ENCODE data around the gene MAGOHB. TPM values are rescaled to one million over a fixed set of nuclear protein-coding genes. Genes with fewer than 3 reads are reported as not detected.

The MAGOHB gene
- total and polyA plus RNA-seq, 10 of the 15 experiments (the other 5 are each of a cell fraction or from before 2014, with no cell fraction given): 30.6 to 217 (median 55.2) TPM

DNA sequence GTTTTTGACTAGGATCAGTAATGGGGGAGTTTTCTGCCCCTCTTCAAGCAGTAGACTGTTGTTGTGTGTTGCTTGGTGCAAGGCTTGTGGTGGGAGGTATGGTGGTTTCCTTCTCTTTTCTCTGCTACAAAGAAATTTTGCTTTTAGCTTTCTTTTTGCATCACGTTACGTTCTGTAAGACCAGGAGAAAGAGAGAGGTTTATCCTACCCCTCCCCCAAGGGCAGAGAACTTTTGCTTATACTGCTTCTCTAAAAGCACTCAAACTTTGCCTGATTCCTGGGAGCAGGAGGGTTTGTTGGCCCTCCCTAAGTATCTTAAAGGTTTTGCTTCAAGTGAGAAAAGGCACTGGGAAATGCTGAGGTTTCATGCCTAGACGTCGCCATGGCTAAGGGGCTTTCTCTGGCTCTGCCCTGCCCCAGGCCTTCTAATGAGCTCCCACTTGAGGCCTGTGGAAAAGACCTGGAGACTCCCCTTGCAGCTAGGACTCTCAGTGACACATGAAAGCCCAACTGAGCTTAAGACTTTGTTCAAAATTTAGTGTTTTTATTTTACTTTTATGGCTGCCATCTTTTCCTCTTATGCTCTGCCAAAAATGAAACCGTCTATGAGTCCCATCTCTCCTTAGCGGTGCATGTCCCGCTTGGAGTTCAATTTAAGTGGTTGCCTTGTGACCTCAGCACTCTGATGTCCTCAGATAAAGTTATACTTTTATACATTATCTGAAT lies 58.5 kb downstream of the MAGOHB start:
- Histone ChIP-seq H4K20me1 (ENCODE audit: control insufficient read depth, insufficient read depth) (no peaks in the 10 kb centered on the region), H3K36me3 (ENCODE audit: control insufficient read depth in 2 of 2, insufficient read depth in 2 of 2, low read length in 1 of 2) (no peaks in the 10 kb centered on the region), H3K9ac (ENCODE audit: control insufficient read depth, insufficient read depth, low read length) (no peak overlapping the region; the same call in 1 of the 2 replicates), H3K9me3 (replicated peaks; ENCODE audit: control insufficient read depth, insufficient read depth, low read length) (peaks cover 18% of the 10 kb centered on the region), H3K4me2 (ENCODE audit: control insufficient read depth, insufficient read depth) (no peak overlapping the region), H3K4me1 (ENCODE audit: control insufficient read depth, insufficient read depth, low read length) (peaks cover 7% of the 10 kb centered on the region), H3K27ac (ENCODE audit: control insufficient read depth, insufficient read depth) (peak overlapping the region; percentile 55), H3K79me2 (ENCODE audit: control insufficient read depth, insufficient read depth, low read length) (no peaks in the 10 kb centered on the region; the same call in 1 of the 2 replicates), H3K27me3 (replicated peaks in 1 of 2; ENCODE audit: control insufficient read depth in 2 of 2, insufficient read depth in 2 of 2, low read length in 1 of 2) (no peaks in the 10 kb centered on the region), H2AFZ (ENCODE audit: control insufficient read depth, low read depth, low read length) (no peak overlapping the region; the same call in none of the 2 replicates), H3K4me3 (no peak overlapping the region)
- in situ Hi-C loops (cut with MboI): no loop called here
- FAIRE-seq: no peak
- SMC1A ChIA-PET (ENCODE audit: uncharacterized antibody, unreplicated experiment): interaction anchor here (0.7 to 1.5 kb wide), 4 partner anchors 9 to 190 kb away, joined by 3 to 5 read pairs (median 3); no protein-coding TSS in a partner anchor
- DNase-seq (ENCODE audit: low read depth, low spot score): no peak
- TF ChIP-seq SMAD5 (IDR thresholded peaks at IDR 0.05; ENCODE audit: low read depth) (0 out of 2 replicates have a peak, but pooled peaks have one; percentile 18), SREBF1 (IDR thresholded peaks at IDR 0.05; ENCODE audit: low read length) (no peak), PML (IDR thresholded peaks at IDR 0.05; ENCODE audit: low read length) (peak; percentile 50; the same call in 1 of the 2 replicates), EGR1 (IDR thresholded peaks at IDR 0.05; ENCODE audit: borderline replicate concordance in 1 of 2, low read depth in 2 of 2, low read length in 2 of 2) (no peak), EED (IDR thresholded peaks at IDR 0.05; ENCODE audit: low read depth) (peak; percentile 47; the same call in 1 of the 2 replicates), POLR2AphosphoS5 (IDR thresholded peaks at IDR 0.05; ENCODE audit: low read length) (peak; percentile 8; the same call in 1 of the 2 replicates), CBX3 (IDR thresholded peaks at IDR 0.05; ENCODE audit: borderline replicate concordance, low read depth) (no peak), ASH2L (IDR thresholded peaks at IDR 0.05; ENCODE audit: borderline replicate concordance, low read depth) (no peak), IKZF1 (conservative IDR thresholded peaks at IDR 0.05) (no peak), RUNX3 (IDR thresholded peaks at IDR 0.05; ENCODE audit: low read length) (peak; percentile 9; the same call in 1 of the 2 replicates), CBX5 (IDR thresholded peaks at IDR 0.05; ENCODE audit: low read depth) (peak; percentile 28; the same call in 1 of the 2 replicates), ATF2 (IDR thresholded peaks at IDR 0.05; ENCODE audit: low read length) (peak; percentile 46; the same call in 1 of the 2 replicates), RAD21 (IDR thresholded peaks at IDR 0.05; ENCODE audit: insufficient read depth, low read depth, low read length) (no peak), YY1 (IDR thresholded peaks at IDR 0.05; ENCODE audit: low read depth, low read length) (0 out of 2 replicates have a peak, but pooled peaks have one; percentile 16)
- 85% methylated on average over 7 of the region's 7 CpGs for WGBS (ENCODE audit: insufficient coverage, insufficient replicate concordance, low lambda C conversion rate, missing lambda C conversion rate)
- RAD21 ChIA-PET (ENCODE audit: unreplicated experiment): no interaction called here
- no peak for ATAC-seq
- CTCF ChIA-PET: interaction anchor here (0.9 kb wide), 1 partner anchor 12 kb away, joined by 4 read pairs; no protein-coding TSS in a partner anchor
- intact Hi-C loops (cut with micrococcal nuclease; ENCODE audit: unreplicated experiment): loop anchor here (5.0 kb wide), 1 partner anchor 58 kb away; no protein-coding TSS in a partner anchor
- BruUV-seq (replicated peaks): no TSS peak
- POLR2A ChIA-PET: no interaction called here

All from GM12878 (cell line).